Measurements from ENCODE around the gene EPHA8.

GRCh38 chr1:22536506-22536905 lies 26.8 kb upstream of the EPHA8 start:
- TF ChIP-seq, protein P1, sequence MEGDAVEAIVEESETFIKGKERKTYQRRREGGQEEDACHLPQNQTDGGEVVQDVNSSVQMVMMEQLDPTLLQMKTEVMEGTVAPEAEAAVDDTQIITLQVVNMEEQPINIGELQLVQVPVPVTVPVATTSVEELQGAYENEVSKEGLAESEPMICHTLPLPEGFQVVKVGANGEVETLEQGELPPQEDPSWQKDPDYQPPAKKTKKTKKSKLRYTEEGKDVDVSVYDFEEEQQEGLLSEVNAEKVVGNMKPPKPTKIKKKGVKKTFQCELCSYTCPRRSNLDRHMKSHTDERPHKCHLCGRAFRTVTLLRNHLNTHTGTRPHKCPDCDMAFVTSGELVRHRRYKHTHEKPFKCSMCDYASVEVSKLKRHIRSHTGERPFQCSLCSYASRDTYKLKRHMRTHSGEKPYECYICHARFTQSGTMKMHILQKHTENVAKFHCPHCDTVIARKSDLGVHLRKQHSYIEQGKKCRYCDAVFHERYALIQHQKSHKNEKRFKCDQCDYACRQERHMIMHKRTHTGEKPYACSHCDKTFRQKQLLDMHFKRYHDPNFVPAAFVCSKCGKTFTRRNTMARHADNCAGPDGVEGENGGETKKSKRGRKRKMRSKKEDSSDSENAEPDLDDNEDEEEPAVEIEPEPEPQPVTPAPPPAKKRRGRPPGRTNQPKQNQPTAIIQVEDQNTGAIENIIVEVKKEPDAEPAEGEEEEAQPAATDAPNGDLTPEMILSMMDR (IDR thresholded peaks at IDR 0.05), result no peak
- TF ChIP-seq YY1 (IDR thresholded peaks at IDR 0.05; ENCODE audit: low read depth), result no peak
- TF ChIP-seq, protein P2, sequence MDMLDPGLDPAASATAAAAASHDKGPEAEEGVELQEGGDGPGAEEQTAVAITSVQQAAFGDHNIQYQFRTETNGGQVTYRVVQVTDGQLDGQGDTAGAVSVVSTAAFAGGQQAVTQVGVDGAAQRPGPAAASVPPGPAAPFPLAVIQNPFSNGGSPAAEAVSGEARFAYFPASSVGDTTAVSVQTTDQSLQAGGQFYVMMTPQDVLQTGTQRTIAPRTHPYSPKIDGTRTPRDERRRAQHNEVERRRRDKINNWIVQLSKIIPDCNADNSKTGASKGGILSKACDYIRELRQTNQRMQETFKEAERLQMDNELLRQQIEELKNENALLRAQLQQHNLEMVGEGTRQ (IDR thresholded peaks at IDR 0.05; ENCODE audit: borderline replicate concordance, low read depth, low read length), result no peak
- no peak for TF ChIP-seq NRF1 (IDR thresholded peaks at IDR 0.05; ENCODE audit: low read depth, low read length)
- no peak for TF ChIP-seq USF1 (IDR thresholded peaks at IDR 0.05; ENCODE audit: borderline replicate concordance, low read depth)
- TF ChIP-seq EP300 (IDR thresholded peaks at IDR 0.05; ENCODE audit: borderline replicate concordance in 1 of 2, low read depth in 1 of 2, low read length in 1 of 2), result no peak
- no peak for TF ChIP-seq TEAD4 (IDR thresholded peaks at IDR 0.05; ENCODE audit: borderline replicate concordance, insufficient read depth)

Measured in SK-N-SH (cell line).